ENCODE measurements around the gene HPSE2.

The HPSE2 gene

GRCh38 chr10:99233689-99234037, 2.0 kb downstream of the HPSE2 start:
- Histone ChIP-seq H3K56ac (ENCODE audit: low read length) (peak overlapping the region; percentile 87), H3K79me1 (ENCODE audit: low read length) (no peaks in the 10 kb centered on the region), H3K4me1 (ENCODE audit: control insufficient read depth, low read depth, low read length) (peaks cover 3% of the 10 kb centered on the region), H3K4me2 (ENCODE audit: low read length) (peak overlapping the region; percentile 69), H3K36me3 (ENCODE audit: control insufficient read depth, insufficient read depth, low read length) (no peaks in the 10 kb centered on the region), H3K27me3 (ENCODE audit: insufficient read depth, low read length, poor library complexity) (peaks cover 39% of the 10 kb centered on the region), H3K18ac (ENCODE audit: low read length) (no peak overlapping the region), H3K9ac (ENCODE audit: low read length) (peak overlapping the region; percentile 64), H3K23ac (ENCODE audit: low read length) (no peak overlapping the region), H3K4me3 (ENCODE audit: low read length) (peak overlapping the region; percentile 19), H4K5ac (ENCODE audit: low read length) (no peak overlapping the region), H3K79me2 (ENCODE audit: control insufficient read depth, insufficient read depth, low read length) (no peaks in the 10 kb centered on the region), H3K4ac (ENCODE audit: low read depth, low read length) (no peak overlapping the region), H2BK5ac (ENCODE audit: low read length) (no peak overlapping the region), H3K27ac (ENCODE audit: low read depth, low read length) (no peak overlapping the region), H2BK120ac (ENCODE audit: low read depth, low read length) (no peak overlapping the region), H2BK15ac (replicated peaks; ENCODE audit: low read depth) (no peak overlapping the region), H4K8ac (ENCODE audit: low read depth, low read length) (no peak overlapping the region), H2AK5ac (ENCODE audit: low read length) (no peak overlapping the region)
- WGBS (ENCODE audit: extremely low coverage, insufficient coverage, low lambda C conversion rate), result no CpG with 5 or more reads among the region's 18 CpGs
- no peak for DNase-seq

GRCh38 chr10:99233000-99233688, 2.5 kb downstream of the HPSE2 start:
- no peak overlapping the region for H2BK5ac ChIP-seq (ENCODE audit: low read length)
- no peak overlapping the region for H3K4me3 ChIP-seq (ENCODE audit: low read length)
- peak overlapping the region; percentile 79 for H3K56ac ChIP-seq (ENCODE audit: low read length)
- H3K4ac ChIP-seq (ENCODE audit: low read depth, low read length), result no peak overlapping the region
- H2BK15ac ChIP-seq (replicated peaks; ENCODE audit: low read depth), result no peak overlapping the region
- H3K9ac ChIP-seq (ENCODE audit: low read length), result peak overlapping the region; percentile 49
- H3K79me2 ChIP-seq (ENCODE audit: control insufficient read depth, insufficient read depth, low read length), result no peaks in the 10 kb centered on the region
- no peaks in the 10 kb centered on the region for H3K36me3 ChIP-seq (ENCODE audit: control insufficient read depth, insufficient read depth, low read length)
- H3K27me3 ChIP-seq (ENCODE audit: insufficient read depth, low read length, poor library complexity), result peaks cover 39% of the 10 kb centered on the region
- H2AK5ac ChIP-seq (ENCODE audit: low read length), result no peak overlapping the region
- no peak overlapping the region for H3K27ac ChIP-seq (ENCODE audit: low read depth, low read length)
- H3K4me2 ChIP-seq (ENCODE audit: low read length), result peak overlapping the region; percentile 69
- DNase-seq, result peak; percentile 11
- H4K5ac ChIP-seq (ENCODE audit: low read length), result no peak overlapping the region
- no peak overlapping the region for H2BK120ac ChIP-seq (ENCODE audit: low read depth, low read length)
- H3K4me1 ChIP-seq (ENCODE audit: control insufficient read depth, low read depth, low read length), result peaks cover 3% of the 10 kb centered on the region
- whole genome bisulfite sequencing (ENCODE audit: extremely low coverage, insufficient coverage, low lambda C conversion rate), result no CpG with 5 or more reads among the region's 18 CpGs
- H3K18ac ChIP-seq (ENCODE audit: low read length), result peak overlapping the region; percentile 8
- no peak overlapping the region for H3K23ac ChIP-seq (ENCODE audit: low read length)
- H3K79me1 ChIP-seq (ENCODE audit: low read length), result no peaks in the 10 kb centered on the region
- H4K8ac ChIP-seq (ENCODE audit: low read depth, low read length), result no peak overlapping the region

GRCh38 chr10:99232360-99232999, 3.2 kb downstream of the HPSE2 start:
- peak; percentile 66 for DNase-seq
- no peak overlapping the region for H2BK5ac ChIP-seq (ENCODE audit: low read length)
- no peaks in the 10 kb centered on the region for H3K79me2 ChIP-seq (ENCODE audit: control insufficient read depth, insufficient read depth, low read length)
- no peak overlapping the region for H2BK120ac ChIP-seq (ENCODE audit: low read depth, low read length)
- H3K18ac ChIP-seq (ENCODE audit: low read length), result peak overlapping the region; percentile 62
- peak overlapping the region; percentile 79 for H3K56ac ChIP-seq (ENCODE audit: low read length)
- no peaks in the 10 kb centered on the region for H3K79me1 ChIP-seq (ENCODE audit: low read length)
- H2AK5ac ChIP-seq (ENCODE audit: low read length), result no peak overlapping the region
- no peak overlapping the region for H3K23ac ChIP-seq (ENCODE audit: low read length)
- no peaks in the 10 kb centered on the region for H3K36me3 ChIP-seq (ENCODE audit: control insufficient read depth, insufficient read depth, low read length)
- peaks cover 3% of the 10 kb centered on the region for H3K4me1 ChIP-seq (ENCODE audit: control insufficient read depth, low read depth, low read length)
- no peak overlapping the region for H4K5ac ChIP-seq (ENCODE audit: low read length)
- no peak overlapping the region for H3K27ac ChIP-seq (ENCODE audit: low read depth, low read length)
- no peak overlapping the region for H3K4me3 ChIP-seq (ENCODE audit: low read length)
- no peak overlapping the region for H4K8ac ChIP-seq (ENCODE audit: low read depth, low read length)
- H3K9ac ChIP-seq (ENCODE audit: low read length), result peak overlapping the region; percentile 49
- no peak overlapping the region for H2BK15ac ChIP-seq (replicated peaks; ENCODE audit: low read depth)
- peak overlapping the region; percentile 69 for H3K4me2 ChIP-seq (ENCODE audit: low read length)
- WGBS (ENCODE audit: extremely low coverage, insufficient coverage, low lambda C conversion rate), result no CpG with 5 or more reads among the region's 49 CpGs
- no peak overlapping the region for H3K4ac ChIP-seq (ENCODE audit: low read depth, low read length)
- peaks cover 36% of the 10 kb centered on the region for H3K27me3 ChIP-seq (ENCODE audit: insufficient read depth, low read length, poor library complexity)

GRCh38 chr10:99224766-99225165, 10.9 kb downstream of the HPSE2 start:
- Histone ChIP-seq H2BK5ac (ENCODE audit: low read length) (no peak overlapping the region), H3K18ac (ENCODE audit: low read length) (no peak overlapping the region), H3K27ac (ENCODE audit: low read depth, low read length) (no peak overlapping the region), H3K23ac (ENCODE audit: low read length) (no peak overlapping the region), H2BK120ac (ENCODE audit: low read depth, low read length) (no peak overlapping the region), H3K36me3 (ENCODE audit: control insufficient read depth, insufficient read depth, low read length) (no peaks in the 10 kb centered on the region), H3K9ac (ENCODE audit: low read length) (no peak overlapping the region), H3K4me2 (ENCODE audit: low read length) (no peak overlapping the region), H3K79me2 (ENCODE audit: control insufficient read depth, insufficient read depth, low read length) (no peaks in the 10 kb centered on the region), H4K5ac (ENCODE audit: low read length) (no peak overlapping the region), H3K4me1 (ENCODE audit: control insufficient read depth, low read depth, low read length) (no peaks in the 10 kb centered on the region), H3K56ac (ENCODE audit: low read length) (no peak overlapping the region), H2AK5ac (ENCODE audit: low read length) (no peak overlapping the region), H3K79me1 (ENCODE audit: low read length) (no peaks in the 10 kb centered on the region), H2BK15ac (replicated peaks; ENCODE audit: low read depth) (no peak overlapping the region), H3K27me3 (ENCODE audit: insufficient read depth, low read length, poor library complexity) (no peaks in the 10 kb centered on the region), H4K8ac (ENCODE audit: low read depth, low read length) (no peak overlapping the region), H3K4me3 (ENCODE audit: low read length) (no peak overlapping the region), H3K4ac (ENCODE audit: low read depth, low read length) (no peak overlapping the region)
- WGBS (ENCODE audit: extremely low coverage, insufficient coverage, low lambda C conversion rate), result no CpG with 5 or more reads among the region's 3 CpGs
- no peak for DNase-seq

GRCh38 chr10:99207340-99207739, 28.3 kb downstream of the HPSE2 start:
- Histone ChIP-seq H3K23ac (ENCODE audit: low read length) (no peak overlapping the region), H3K27ac (ENCODE audit: low read depth, low read length) (no peak overlapping the region), H2BK120ac (ENCODE audit: low read depth, low read length) (no peak overlapping the region), H4K8ac (ENCODE audit: low read depth, low read length) (no peak overlapping the region), H3K4me1 (ENCODE audit: control insufficient read depth, low read depth, low read length) (no peaks in the 10 kb centered on the region), H3K4me2 (ENCODE audit: low read length) (no peak overlapping the region), H3K4ac (ENCODE audit: low read depth, low read length) (no peak overlapping the region), H3K36me3 (ENCODE audit: control insufficient read depth, insufficient read depth, low read length) (no peaks in the 10 kb centered on the region), H4K5ac (ENCODE audit: low read length) (no peak overlapping the region), H3K79me1 (ENCODE audit: low read length) (no peaks in the 10 kb centered on the region), H3K18ac (ENCODE audit: low read length) (no peak overlapping the region), H2BK5ac (ENCODE audit: low read length) (no peak overlapping the region), H2BK15ac (replicated peaks; ENCODE audit: low read depth) (no peak overlapping the region), H3K79me2 (ENCODE audit: control insufficient read depth, insufficient read depth, low read length) (no peaks in the 10 kb centered on the region), H3K56ac (ENCODE audit: low read length) (no peak overlapping the region), H2AK5ac (ENCODE audit: low read length) (no peak overlapping the region), H3K27me3 (ENCODE audit: insufficient read depth, low read length, poor library complexity) (no peaks in the 10 kb centered on the region), H3K9ac (ENCODE audit: low read length) (no peak overlapping the region), H3K4me3 (ENCODE audit: low read length) (no peak overlapping the region)
- WGBS (ENCODE audit: extremely low coverage, insufficient coverage, low lambda C conversion rate), result 100% methylated on average over 1 of the region's 3 CpGs
- no peak for DNase-seq

Measured in mesendoderm (in vitro differentiated cells).